Vagina (tissue), 2 donors: ENCODE measurements around the gene RASL11B.

Experiments used
- CTCF ChIP-seq, 3 experiments: fragments of 450-650 bp in 2 of 3; fragments of 200-600 bp in 1 of 3; sonication (generic) in 1 of 3; IDR thresholded peaks; one replicate each; pipeline ENCODE4 v1.5.1; 2017 to 2019; ENCODE audit warnings: antibody characterized with exemption in 3 of 3, mild to moderate bottlenecking in 2 of 3, moderate library complexity in 2 of 3
- POLR2A ChIP-seq, 2 donors: fragments of 450-650 bp; IDR thresholded peaks; one replicate each; pipeline ENCODE4 v1.6.1; 2017; ENCODE audit warnings: antibody characterized with exemption in 2 of 2, mild to moderate bottlenecking in 2 of 2, moderate library complexity in 2 of 2

DNA sequence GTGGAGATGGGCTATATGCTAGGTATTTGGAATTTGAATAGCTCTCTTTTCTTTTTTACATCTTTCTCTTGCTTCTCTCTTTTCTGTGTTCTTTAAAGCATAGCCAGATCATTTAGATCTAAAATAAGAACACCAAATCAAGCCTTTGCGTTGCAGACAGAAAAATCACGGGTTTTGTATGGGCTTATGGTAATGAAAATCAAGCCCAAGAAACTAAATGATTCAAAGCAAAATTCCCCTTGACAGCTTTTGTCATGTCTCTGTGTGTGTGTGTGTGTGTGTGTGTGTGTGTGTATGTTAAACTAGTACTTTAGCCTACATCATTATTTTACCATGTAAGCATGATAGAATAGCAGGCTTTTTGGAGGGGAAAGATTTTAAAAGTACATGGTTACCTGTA, 1.8 kb upstream of the RASL11B start:
- TF ChIP-seq CTCF (IDR thresholded peaks at IDR 0.05) (no peak), POLR2A (IDR thresholded peaks at IDR 0.05) (no peak)
